GM12892 (cell line): ENCODE measurements around the gene KIF21A.

Experiments
- POLR2A ChIP-seq: IDR thresholded peaks from 2 replicates; pipeline ENCODE4 v1.6.1; 2011; ENCODE audit warnings: low read depth, low read length, control low read depth
- POLR2AphosphoS5 ChIP-seq: IDR thresholded peaks from 2 replicates; pipeline ENCODE4 v1.6.1; 2011; ENCODE audit warnings: low read depth, low read length, control low read depth

DNA sequence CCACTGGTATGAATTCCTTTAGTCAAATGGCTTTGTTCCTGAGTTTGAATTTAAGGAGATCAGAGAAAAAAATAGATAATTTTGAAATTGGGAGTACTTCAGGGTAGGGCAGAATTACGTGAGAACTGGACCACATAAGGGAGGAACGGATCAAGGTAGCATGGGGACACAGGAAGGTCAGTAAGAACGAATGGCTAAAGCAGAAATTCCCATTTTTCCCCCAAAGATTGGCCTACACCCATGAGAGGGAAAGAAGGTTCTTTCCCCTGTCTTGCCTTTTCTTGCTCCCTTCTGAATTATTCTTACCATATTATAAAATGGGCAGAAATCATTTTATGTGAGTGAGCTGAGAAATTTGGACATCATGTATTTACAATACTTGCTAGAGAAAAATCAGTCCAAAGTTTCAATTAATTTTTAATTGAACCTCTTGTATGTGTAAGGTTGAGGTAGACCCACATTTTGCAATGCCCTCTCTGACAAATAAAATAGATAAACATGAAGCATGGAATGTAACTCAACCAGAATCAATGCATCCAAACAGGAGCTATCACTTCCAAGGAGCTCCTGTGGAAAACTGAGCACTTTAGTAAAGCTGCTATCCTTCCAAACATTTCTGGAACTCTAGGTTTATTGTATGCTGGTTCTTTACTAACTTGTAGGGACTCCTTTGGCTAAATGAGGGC, 93.8 kb downstream of the KIF21A start:
- TF ChIP-seq POLR2A (no peak), POLR2AphosphoS5 (no peak)
